Measurements from ENCODE around the gene RAB3IL1. TPM values are rescaled to one million over a fixed set of nuclear protein-coding genes. Genes with fewer than 3 reads are reported as not detected.

RAB3IL1 gene
- total RNA-seq, 1 experiment from 2014 or later, result 18.1 TPM

DNA sequence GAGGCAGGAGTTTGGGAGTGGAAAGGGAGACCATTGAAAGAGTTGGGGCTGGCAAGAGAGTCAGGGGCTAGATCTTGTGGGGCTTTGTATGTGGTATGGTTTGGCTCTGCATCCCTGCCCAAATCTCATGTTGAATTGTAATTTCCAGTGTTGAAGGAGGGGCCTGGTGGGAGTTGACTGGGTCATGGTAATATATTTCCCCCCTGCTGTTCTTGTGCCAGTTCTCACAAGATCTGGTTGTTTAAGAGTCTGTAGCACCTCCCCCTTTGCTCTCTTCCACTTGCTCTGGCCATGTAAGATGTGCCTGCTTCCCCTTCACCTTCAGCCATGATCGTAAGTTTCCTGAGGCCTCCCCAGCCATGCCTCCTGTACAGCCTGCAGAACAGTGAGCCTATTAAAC is 10.1 kb upstream of the RAB3IL1 start:
- H3K9me3 ChIP-seq (ENCODE audit: control insufficient read depth in 1 of 2, insufficient read depth in 1 of 2, low read depth in 1 of 2, low read length in 2 of 2), result no peaks in the 10 kb centered on the region
- H3K4me1 ChIP-seq (ENCODE audit: control insufficient read depth in 1 of 2, insufficient read depth in 2 of 2, low read length in 2 of 2), result no peaks in the 10 kb centered on the region
- H3K9ac ChIP-seq (ENCODE audit: low read length), result no peak overlapping the region
- no peak overlapping the region for H2AFZ ChIP-seq (ENCODE audit: low read depth, low read length, poor library complexity, severe bottlenecking)
- POLR2A ChIA-PET, result no interaction called here
- CTCF ChIA-PET, result interaction anchor here (3.7 kb wide), 1 partner anchor 20 kb away, joined by 19 read pairs; no protein-coding TSS in a partner anchor
- TF ChIP-seq, protein P1, sequence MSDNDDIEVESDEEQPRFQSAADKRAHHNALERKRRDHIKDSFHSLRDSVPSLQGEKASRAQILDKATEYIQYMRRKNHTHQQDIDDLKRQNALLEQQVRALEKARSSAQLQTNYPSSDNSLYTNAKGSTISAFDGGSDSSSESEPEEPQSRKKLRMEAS (IDR thresholded peaks at IDR 0.05), result no peak
- TF ChIP-seq POLR2AphosphoS5 (IDR thresholded peaks at IDR 0.05; ENCODE audit: low read depth, low read length) (no peak), POLR2A (IDR thresholded peaks at IDR 0.05; ENCODE audit: borderline replicate concordance, extremely low read depth, insufficient read depth, insufficient read length) (no peak), JUND (IDR thresholded peaks at IDR 0.05) (no peak), SIN3A (IDR thresholded peaks at IDR 0.05; ENCODE audit: low read depth) (no peak), ZNF274 (IDR thresholded peaks at IDR 0.05; ENCODE audit: low read depth, low read length) (no peak), CEBPB (IDR thresholded peaks at IDR 0.05; ENCODE audit: low read depth) (no peak), ZFX (IDR thresholded peaks at IDR 0.05) (no peak), TCF7L2 (IDR thresholded peaks at IDR 0.05; ENCODE audit: borderline replicate concordance, extremely low read depth, insufficient read depth, insufficient read length) (no peak), EZH2 (IDR thresholded peaks at IDR 0.05) (no peak), EZH2phosphoT487 (IDR thresholded peaks at IDR 0.05; ENCODE audit: borderline replicate concordance) (no peak), YY1 (IDR thresholded peaks at IDR 0.05; ENCODE audit: extremely low read depth, insufficient replicate concordance, low read depth, low read length) (no peak), RAD21 (IDR thresholded peaks at IDR 0.05; ENCODE audit: low read depth) (no peak)
- TF ChIP-seq, protein P2, sequence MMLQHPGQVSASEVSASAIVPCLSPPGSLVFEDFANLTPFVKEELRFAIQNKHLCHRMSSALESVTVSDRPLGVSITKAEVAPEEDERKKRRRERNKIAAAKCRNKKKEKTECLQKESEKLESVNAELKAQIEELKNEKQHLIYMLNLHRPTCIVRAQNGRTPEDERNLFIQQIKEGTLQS (IDR thresholded peaks at IDR 0.05), result no peak
- no peak for DNase-seq (ENCODE audit: low read depth, low spot score)
- no peak for ATAC-seq
- RAD21 ChIA-PET (ENCODE audit: low non-redundant PET in 1 of 2, low total read pairs in 2 of 2, uncharacterized antibody in 2 of 2, unreplicated experiment in 2 of 2), result no interaction called here
- H3K4me3 ChIP-seq (replicated peaks in 1 of 2; ENCODE audit: low read depth in 1 of 2, low read length in 2 of 2), result no peak overlapping the region
- H4K20me1 ChIP-seq (ENCODE audit: insufficient read depth), result no peaks in the 10 kb centered on the region
- no peaks in the 10 kb centered on the region for H3K79me2 ChIP-seq (ENCODE audit: insufficient read depth, low read length)
- no peaks in the 10 kb centered on the region for H3K36me3 ChIP-seq (ENCODE audit: control insufficient read depth in 1 of 2, insufficient read depth in 2 of 2, low read length in 2 of 2)
- no TSS peak for BruUV-seq (replicated peaks)
- H3K9me2 ChIP-seq (ENCODE audit: insufficient read depth), result no peaks in the 10 kb centered on the region
- H3K27ac ChIP-seq (ENCODE audit: low read depth, low read length), result no peak overlapping the region
- no peak overlapping the region for H3K4me2 ChIP-seq (ENCODE audit: low read length)
- intact Hi-C loops (cut with micrococcal nuclease), result no loop called here
- no peaks in the 10 kb centered on the region for H3K27me3 ChIP-seq (ENCODE audit: insufficient read depth, low read length)

Measured in HCT116 (cell line).